GM12892 (cell line): Measurements from ENCODE around the gene PAWR.

Source experiments
- POLR2A ChIP-seq: IDR thresholded peaks from 2 replicates; pipeline ENCODE4 v1.6.1; 2011; ENCODE audit warnings: low read depth, low read length, control low read depth
- POLR2AphosphoS5 ChIP-seq: IDR thresholded peaks from 2 replicates; pipeline ENCODE4 v1.6.1; 2011; ENCODE audit warnings: low read depth, low read length, control low read depth

DNA sequence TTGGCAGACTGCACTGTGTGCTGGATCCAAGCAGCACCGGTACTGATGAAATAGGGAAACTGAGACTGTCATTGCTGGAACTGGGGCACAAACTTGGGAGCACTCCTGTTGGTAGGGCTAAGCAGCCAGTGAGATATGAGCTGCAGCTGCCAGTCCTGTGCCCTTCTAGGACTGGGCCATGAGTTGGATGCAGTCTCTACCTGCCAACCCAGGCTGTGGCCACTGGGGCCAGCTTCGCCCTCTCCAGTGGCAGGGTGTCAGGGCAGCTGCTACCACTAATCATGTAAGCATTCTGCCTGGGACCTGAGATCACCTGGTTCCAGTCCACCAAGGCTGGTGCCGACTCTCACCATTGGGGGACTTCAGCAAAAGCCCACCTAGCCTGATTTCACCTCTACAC is 121.1 kb downstream of the PAWR start:
- TF ChIP-seq POLR2A (no peak), POLR2AphosphoS5 (no peak)
